NT2/D1 (cell line): Measurements from ENCODE around the gene UBE2O.
"Not testable (repeated sequence)": the region's sequence is repeated elsewhere in the genome, so short reads cannot be mapped to it uniquely, and the experiment has no call there.

ENCODE experiments used
- DNase-seq: peaks from one replicate; pipeline ENCODE4 v3.0.0-alpha.2; 2011; ENCODE audit warnings: low read depth, low spot score
- H3K27me3 ChIP-seq: 2 replicates; pipeline ENCODE4 v1.6.0; 2011; ENCODE audit warnings: mild to moderate bottlenecking; ENCODE audit not compliant: insufficient read length, insufficient read depth
- H3K36me3 ChIP-seq: 2 replicates; pipeline ENCODE4 v1.6.1; 2011; ENCODE audit warnings: mild to moderate bottlenecking, low read length, mixed read lengths; ENCODE audit not compliant: insufficient read depth, insufficient read length
- H3K4me1 ChIP-seq: 2 replicates; pipeline ENCODE4 v1.5.1; 2011; ENCODE audit not compliant: insufficient read depth, insufficient read length
- H3K4me3 ChIP-seq: 2 replicates; pipeline ENCODE4 v1.5.1; 2011; ENCODE audit warnings: low read depth; ENCODE audit not compliant: insufficient read length
- H3K9ac ChIP-seq: 2 replicates; pipeline ENCODE4 v1.6.0; 2011; ENCODE audit warnings: low read depth; ENCODE audit not compliant: insufficient read length
- H3K9me3 ChIP-seq: 2 replicates; pipeline ENCODE4 v1.5.1; 2011; ENCODE audit warnings: mild to moderate bottlenecking, low read length; ENCODE audit not compliant: insufficient read depth
- SUZ12 ChIP-seq: IDR thresholded peaks from 2 replicates; pipeline ENCODE4 v1.6.1; 2011; ENCODE audit not compliant: insufficient read length, insufficient read depth; ENCODE audit errors: extremely low read depth
- YY1 ChIP-seq: IDR thresholded peaks from 2 replicates; pipeline ENCODE4 v1.6.1; 2011; ENCODE audit not compliant: insufficient read length, insufficient read depth
- ZNF274 ChIP-seq: IDR thresholded peaks from 2 replicates; pipeline ENCODE4 v1.6.1; 2011; ENCODE audit warnings: mild to moderate bottlenecking, low read depth, low read length

Gene UBE2O

DNA sequence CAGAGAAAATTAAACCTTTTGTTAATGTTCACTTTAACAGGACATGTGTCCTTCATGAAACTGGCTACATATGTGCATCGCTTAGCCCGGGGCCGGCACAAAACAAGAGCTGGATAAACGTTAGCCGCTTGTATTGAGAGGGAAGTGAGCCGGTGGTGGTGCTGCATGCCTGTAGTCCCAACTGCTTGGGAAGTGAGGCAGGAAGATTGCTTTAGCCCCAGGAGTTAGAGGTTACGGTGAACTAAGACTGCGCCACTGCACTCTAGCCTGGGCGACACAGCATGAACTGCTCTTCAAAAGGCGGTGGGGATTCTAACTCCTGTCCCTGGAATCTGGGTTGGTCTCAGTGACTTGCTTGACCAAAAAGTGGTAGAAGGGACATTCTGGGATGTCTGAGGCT lies 83.6 kb downstream of the UBE2O start:
- Histone ChIP-seq H3K9ac (peak overlapping the region; percentile 16), H3K27me3 (no peaks in the 10 kb centered on the region), H3K36me3 (no peaks in the 10 kb centered on the region), H3K4me3 (no peak overlapping the region), H3K9me3 (peaks cover 17% of the 10 kb centered on the region; the same call in 1 of the 2 replicates), H3K4me1 (peaks cover 26% of the 10 kb centered on the region)
- TF ChIP-seq SUZ12 (no peak), ZNF274 (no peak), YY1 (no peak)
- no peak for DNase-seq

GRCh38 chr17:76368545-76368944 lies 84.4 kb downstream of the UBE2O start:
- DNase-seq = no peak
- no peak overlapping the region for H3K9ac ChIP-seq

DNA sequence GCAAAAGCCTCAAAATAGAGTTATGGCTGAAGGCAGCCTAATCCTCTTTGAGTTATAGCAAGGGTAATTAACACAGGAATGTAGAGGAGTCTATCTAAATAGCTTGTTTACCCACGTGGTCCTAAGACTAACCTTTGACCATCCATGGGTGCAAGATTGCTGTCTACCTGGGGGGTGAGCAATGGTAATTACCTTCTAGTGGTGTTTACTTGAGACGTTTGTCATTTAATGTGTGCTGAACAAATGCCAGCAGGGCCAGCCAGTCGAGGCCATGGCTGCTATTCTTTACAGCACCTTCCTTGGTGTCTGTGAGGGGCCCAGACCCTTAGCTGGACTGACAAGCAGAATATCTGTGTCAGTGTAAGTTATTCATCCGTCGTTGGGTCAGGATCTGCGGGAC lies 85.3 kb downstream of the UBE2O start:
- Histone ChIP-seq H3K4me1 (peaks cover 21% of the 10 kb centered on the region), H3K36me3 (no peaks in the 10 kb centered on the region), H3K27me3 (no peaks in the 10 kb centered on the region), H3K9ac (no peak overlapping the region), H3K9me3 (peaks cover 17% of the 10 kb centered on the region; the same call in 1 of the 2 replicates), H3K4me3 (no peak overlapping the region)
- TF ChIP-seq ZNF274 (no peak), SUZ12 (no peak), YY1 (no peak)
- DNase-seq = no peak

More at GRCh38 chr17:76368545-76368944, 84.4 kb downstream of the UBE2O start:
- no peaks in the 10 kb centered on the region for H3K27me3 ChIP-seq
- no peaks in the 10 kb centered on the region for H3K36me3 ChIP-seq
- peaks cover 21% of the 10 kb centered on the region for H3K4me1 ChIP-seq
- no peak for TF ChIP-seq SUZ12
- no peak for TF ChIP-seq YY1
- peaks cover 17% of the 10 kb centered on the region; the same call in 1 of the 2 replicates for H3K9me3 ChIP-seq
- no peak overlapping the region for H3K4me3 ChIP-seq

GRCh38 chr17:76366247-76366646 lies 86.7 kb downstream of the UBE2O start:
- TF ChIP-seq SUZ12 (no peak), YY1 (no peak), ZNF274 (no peak)
- no peak for DNase-seq
- no peak overlapping the region for H3K9ac ChIP-seq
- H3K36me3 ChIP-seq = no peaks in the 10 kb centered on the region
- H3K4me1 ChIP-seq = peaks cover 21% of the 10 kb centered on the region
- H3K27me3 ChIP-seq = no peaks in the 10 kb centered on the region
- no peak overlapping the region for H3K4me3 ChIP-seq
- H3K9me3 ChIP-seq = peaks cover 17% of the 10 kb centered on the region; the same call in 1 of the 2 replicates

- Histone ChIP-seq H3K27me3 (no peaks in the 10 kb centered on the region), H3K9ac (no peak overlapping the region), H3K4me1 (peaks cover 21% of the 10 kb centered on the region), H3K9me3 (peaks cover 17% of the 10 kb centered on the region; the same call in 1 of the 2 replicates), H3K4me3 (no peak overlapping the region), H3K36me3 (no peaks in the 10 kb centered on the region)
- DNase-seq = no peak
- TF ChIP-seq SUZ12 = no peak
- TF ChIP-seq ZNF274 = no peak
- TF ChIP-seq YY1 = no peak
Measured at GRCh38 chr17:76365256-76365903, 87.6 kb downstream of the UBE2O start.

- H3K4me1 ChIP-seq = peaks cover 10% of the 10 kb centered on the region
- DNase-seq = no peak
- H3K4me3 ChIP-seq = no peak overlapping the region
- no peaks in the 10 kb centered on the region for H3K27me3 ChIP-seq
- no peaks in the 10 kb centered on the region for H3K36me3 ChIP-seq
- no peak overlapping the region for H3K9ac ChIP-seq
- peaks cover 13% of the 10 kb centered on the region; the same call in 1 of the 2 replicates for H3K9me3 ChIP-seq
- no peak for TF ChIP-seq ZNF274
- no peak for TF ChIP-seq SUZ12
Measured at GRCh38 chr17:76363107-76363842, 89.7 kb downstream of the UBE2O start.

DNA sequence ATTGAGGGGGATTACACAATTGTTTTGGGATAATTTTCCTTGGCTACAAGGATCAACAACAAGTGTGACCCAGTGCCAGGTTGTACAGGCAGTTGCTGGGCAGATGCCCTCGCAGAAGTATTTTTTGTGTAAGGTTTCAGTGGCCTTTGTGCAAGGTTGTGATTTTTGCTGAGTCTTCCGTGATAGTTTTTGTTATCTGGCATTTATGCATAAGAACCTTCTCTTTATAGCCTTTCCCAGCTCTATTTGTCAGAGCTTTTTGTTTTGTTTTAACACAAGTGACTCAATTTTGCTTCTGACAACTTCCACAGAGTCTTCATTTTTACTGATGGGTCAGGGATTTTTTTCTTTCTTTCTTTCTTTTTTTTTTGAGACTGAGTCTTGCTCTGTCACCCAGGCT lies 92.5 kb downstream of the UBE2O start:
- no peak for DNase-seq
- no peaks in the 10 kb centered on the region for H3K9me3 ChIP-seq
- no peaks in the 10 kb centered on the region for H3K36me3 ChIP-seq

DNA sequence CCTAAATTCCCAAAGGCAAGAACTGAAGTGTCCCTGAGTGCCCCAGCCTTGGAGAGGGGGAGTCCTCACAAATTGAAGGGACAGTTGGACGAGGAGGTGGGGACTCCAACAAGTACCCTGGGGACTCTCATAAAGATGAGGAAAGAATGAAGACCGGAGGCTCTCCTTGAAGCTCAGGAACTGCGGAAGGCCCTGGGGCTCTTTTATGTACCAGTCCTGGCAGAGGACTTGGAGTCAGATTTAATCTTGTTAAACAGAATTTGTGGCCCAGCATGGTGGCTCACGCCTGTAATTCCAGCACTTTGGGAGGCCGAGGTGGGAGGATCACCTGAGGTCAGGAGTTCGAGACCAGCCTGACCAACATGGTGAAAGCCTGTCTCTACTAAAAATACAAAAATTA lies 93.2 kb downstream of the UBE2O start:
- not testable (repeated sequence) for H3K9me3 ChIP-seq, H3K27me3 ChIP-seq, DNase-seq, H3K9ac ChIP-seq, H3K4me3 ChIP-seq, H3K36me3 ChIP-seq, H3K4me1 ChIP-seq

More for the DNA sequence above, 92.5 kb downstream of the UBE2O start:
- Histone ChIP-seq H3K27me3 (no peaks in the 10 kb centered on the region), H3K4me1 (peaks cover 4% of the 10 kb centered on the region), H3K9ac (no peak overlapping the region), H3K4me3 (no peak overlapping the region)
- TF ChIP-seq SUZ12 (no peak), YY1 (no peak), ZNF274 (no peak)
